HG03469 (cell line): Measurements from ENCODE around the gene PRKCSH.
"Not testable (repeated sequence)": the region's sequence is repeated elsewhere in the genome, so short reads cannot be mapped to it uniquely, and the experiment has no call there.

Source experiments
- ATAC-seq: cut with Tn5 transposase; IDR thresholded peaks from one replicate; pipeline ENCODE4 v1.9.1; 2021; ENCODE audit warnings: mild to moderate bottlenecking, moderate library complexity, moderate number of reproducible peaks; ENCODE audit not compliant: unreplicated experiment

The PRKCSH gene

GRCh38 chr19:11435057-11435832 is at the start of gene PRKCSH, which contains the start of gene ODAD3:
PRKCSH (plus strand) TSS chr19:11435635; CDS start chr19:11436118, 483 bp downstream.
ODAD3 (minus strand) TSS chr19:11435121; CDS start chr19:11435016, 105 bp downstream.
- peak; percentile 76 for ATAC-seq

- no peak for ATAC-seq
These were observed 48.0 kb upstream of the PRKCSH start for GRCh38 chr19:11387162-11388034.

- no peak for ATAC-seq
These were observed 45.1 kb upstream of the PRKCSH start for GRCh38 chr19:11390359-11390758.

GRCh38 chr19:11390933-11391680 is 44.3 kb upstream of the PRKCSH start:
- ATAC-seq: no peak

GRCh38 chr19:11397089-11397610 is 38.3 kb upstream of the PRKCSH start:
- ATAC-seq: no peak

GRCh38 chr19:11399667-11400066 is 35.8 kb upstream of the PRKCSH start:
- ATAC-seq: no peak

GRCh38 chr19:11400798-11401197 is 34.6 kb upstream of the PRKCSH start:
- no peak for ATAC-seq

- no peak for ATAC-seq
These were observed 33.5 kb upstream of the PRKCSH start for GRCh38 chr19:11401808-11402543.

GRCh38 chr19:11404588-11405222 is 30.7 kb upstream of the PRKCSH start:
- no peak for ATAC-seq

GRCh38 chr19:11405846-11406643 is 29.4 kb upstream of the PRKCSH start:
- ATAC-seq: no peak

- ATAC-seq: not testable (repeated sequence)
These were observed 28.7 kb upstream of the PRKCSH start for GRCh38 chr19:11406703-11407236.

- no peak for ATAC-seq
These were observed 26.8 kb upstream of the PRKCSH start for GRCh38 chr19:11408591-11408990.

GRCh38 chr19:11410682-11411081 is 24.8 kb upstream of the PRKCSH start:
- no peak for ATAC-seq

- ATAC-seq: no peak
These were observed 20.9 kb upstream of the PRKCSH start for GRCh38 chr19:11414544-11414943.

GRCh38 chr19:11416346-11417052 is 18.9 kb upstream of the PRKCSH start:
- no peak for ATAC-seq

GRCh38 chr19:11418094-11418548 is 17.3 kb upstream of the PRKCSH start:
- no peak for ATAC-seq

GRCh38 chr19:11418549-11419506 is 16.6 kb upstream of the PRKCSH start, which contains the start of gene RGL3:
RGL3 (minus strand) TSS chr19:11419314; CDS start chr19:11419278, 36 bp downstream.
- ATAC-seq: no peak
